SU-DHL-6 (cell line): ENCODE data around the gene SPHK1.
A peak's percentile ranks its signal among the peaks of the same experiment; 100 is the strongest.

Experiments used
- H2AFZ ChIP-seq: fragments of 200-600 bp; sonication (generic); 2 replicates; pipeline ENCODE4 v1.6.1; 2014; ENCODE audit warnings: low read depth, mild to moderate bottlenecking, moderate library complexity, mixed read lengths, antibody characterized with exemption, low read length; ENCODE audit not compliant: severe bottlenecking
- H3F3A ChIP-seq: fragments of 200-600 bp; shearing (Covaris generic); 2 replicates; pipeline ENCODE4 v1.6.0; 2016; ENCODE audit warnings: antibody characterized with exemption, mild to moderate bottlenecking; ENCODE audit not compliant: insufficient read depth
- H3K27ac ChIP-seq: fragments of 200-600 bp; sonication (generic); 2 replicates; pipeline ENCODE4 v1.5.1; 2016; ENCODE audit warnings: low read depth, mild to moderate bottlenecking, low read length, moderate library complexity, mixed read lengths
- H3K27me3 ChIP-seq: fragments of 200-600 bp; sonication (generic), shearing (Covaris generic); 2 replicates; pipeline ENCODE4 v1.6.0; 2014; ENCODE audit warnings: mild to moderate bottlenecking, low read length
- H3K36me3 ChIP-seq: fragments of 200-600 bp; sonication (generic); 2 replicates; pipeline ENCODE4 v1.6.1; 2014; ENCODE audit warnings: mild to moderate bottlenecking, low read length, mixed read lengths
- H3K4me2 ChIP-seq: fragments of 300-600, 200-600 bp; shearing (Covaris generic), sonication (generic); 2 replicates; pipeline ENCODE4 v1.6.0; 2014; ENCODE audit warnings: low read length, low read depth, mild to moderate bottlenecking; ENCODE audit not compliant: poor library complexity, severe bottlenecking
- H3K4me3 ChIP-seq: fragments of 200-600 bp; sonication (generic); 2 replicates; pipeline ENCODE4 v1.5.1; 2014; ENCODE audit warnings: antibody characterized with exemption, low read length, mild to moderate bottlenecking, mixed read lengths; ENCODE audit not compliant: insufficient read depth, poor library complexity, severe bottlenecking
- H3K79me2 ChIP-seq: fragments of 200-600 bp; sonication (generic); 2 replicates; pipeline ENCODE4 v1.6.1; 2014; ENCODE audit warnings: mild to moderate bottlenecking, low read length, moderate library complexity; ENCODE audit not compliant: insufficient read depth
- H3K9ac ChIP-seq: fragments of 200-600 bp; sonication (generic); 2 replicates; pipeline ENCODE4 v1.7.0; 2014; ENCODE audit warnings: mild to moderate bottlenecking, low read length
- H3K9me2 ChIP-seq: fragments of 200-600 bp; sonication (generic); replicated peaks from 2 replicates; pipeline ENCODE4 v1.6.1; 2014; ENCODE audit warnings: low read length; ENCODE audit not compliant: insufficient read depth
- H3K9me3 ChIP-seq: fragments of 200-600 bp; sonication (generic); 2 replicates; pipeline ENCODE4 v1.6.1; 2014; ENCODE audit warnings: low read length, mixed read lengths; ENCODE audit not compliant: insufficient read depth
- H4K20me1 ChIP-seq: fragments of 200-600 bp; sonication (generic); 2 replicates; pipeline ENCODE4 v1.6.1; 2014; ENCODE audit warnings: low read depth, mild to moderate bottlenecking, antibody characterized with exemption, low read length, moderate library complexity, mixed read lengths
- EZH2phosphoT487 ChIP-seq: fragments of 200-600 bp; sonication (generic), shearing (Covaris generic); conservative IDR thresholded peaks from 2 replicates; pipeline ENCODE4 v1.6.1; 2018; ENCODE audit warnings: mild to moderate bottlenecking, antibody characterized with exemption, low read length, moderate library complexity, mixed read lengths
- TF ChIP-seq, protein P1 (sequence below): fragments of 200-600 bp; sonication (generic); IDR thresholded peaks from one replicate; pipeline ENCODE4 v1.5.1; 2017; ENCODE audit warnings: antibody characterized with exemption, mild to moderate bottlenecking, low read length, moderate library complexity; ENCODE audit not compliant: insufficient read depth, poor library complexity, severe bottlenecking

Gene SPHK1, protein sequence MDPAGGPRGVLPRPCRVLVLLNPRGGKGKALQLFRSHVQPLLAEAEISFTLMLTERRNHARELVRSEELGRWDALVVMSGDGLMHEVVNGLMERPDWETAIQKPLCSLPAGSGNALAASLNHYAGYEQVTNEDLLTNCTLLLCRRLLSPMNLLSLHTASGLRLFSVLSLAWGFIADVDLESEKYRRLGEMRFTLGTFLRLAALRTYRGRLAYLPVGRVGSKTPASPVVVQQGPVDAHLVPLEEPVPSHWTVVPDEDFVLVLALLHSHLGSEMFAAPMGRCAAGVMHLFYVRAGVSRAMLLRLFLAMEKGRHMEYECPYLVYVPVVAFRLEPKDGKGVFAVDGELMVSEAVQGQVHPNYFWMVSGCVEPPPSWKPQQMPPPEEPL

GRCh38 chr17:76384222-76384986 lies at the start of gene SPHK1:
Gene SPHK1, plus strand, starts transcription at chr17:76384609. Its CDS starts 1,036 bp downstream, at chr17:76385645.
- H2AFZ ChIP-seq: peak within 1 kb of the TSS; percentile 54
- peak within 1 kb of the TSS; percentile 56 for H3K4me3 ChIP-seq
- peak within 1 kb of the TSS; percentile 72 for H3K9ac ChIP-seq
- TF ChIP-seq, protein P1, sequence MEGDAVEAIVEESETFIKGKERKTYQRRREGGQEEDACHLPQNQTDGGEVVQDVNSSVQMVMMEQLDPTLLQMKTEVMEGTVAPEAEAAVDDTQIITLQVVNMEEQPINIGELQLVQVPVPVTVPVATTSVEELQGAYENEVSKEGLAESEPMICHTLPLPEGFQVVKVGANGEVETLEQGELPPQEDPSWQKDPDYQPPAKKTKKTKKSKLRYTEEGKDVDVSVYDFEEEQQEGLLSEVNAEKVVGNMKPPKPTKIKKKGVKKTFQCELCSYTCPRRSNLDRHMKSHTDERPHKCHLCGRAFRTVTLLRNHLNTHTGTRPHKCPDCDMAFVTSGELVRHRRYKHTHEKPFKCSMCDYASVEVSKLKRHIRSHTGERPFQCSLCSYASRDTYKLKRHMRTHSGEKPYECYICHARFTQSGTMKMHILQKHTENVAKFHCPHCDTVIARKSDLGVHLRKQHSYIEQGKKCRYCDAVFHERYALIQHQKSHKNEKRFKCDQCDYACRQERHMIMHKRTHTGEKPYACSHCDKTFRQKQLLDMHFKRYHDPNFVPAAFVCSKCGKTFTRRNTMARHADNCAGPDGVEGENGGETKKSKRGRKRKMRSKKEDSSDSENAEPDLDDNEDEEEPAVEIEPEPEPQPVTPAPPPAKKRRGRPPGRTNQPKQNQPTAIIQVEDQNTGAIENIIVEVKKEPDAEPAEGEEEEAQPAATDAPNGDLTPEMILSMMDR: no peak
- no peak for TF ChIP-seq EZH2phosphoT487
- H3K36me3 ChIP-seq: no peaks in the 10 kb centered on the region
- H3K4me2 ChIP-seq: peak within 1 kb of the TSS; percentile 67
- no peaks in the 10 kb centered on the region for H4K20me1 ChIP-seq
- H3K9me3 ChIP-seq: no peaks in the 10 kb centered on the region
- no peaks in the 10 kb centered on the region for H3K79me2 ChIP-seq
- H3K27ac ChIP-seq: peak within 1 kb of the TSS; percentile 45
- H3K27me3 ChIP-seq: no peaks in the 10 kb centered on the region
- H3K9me2 ChIP-seq: no peaks in the 10 kb centered on the region
- H3F3A ChIP-seq: no peaks in the 10 kb centered on the region

DNA sequence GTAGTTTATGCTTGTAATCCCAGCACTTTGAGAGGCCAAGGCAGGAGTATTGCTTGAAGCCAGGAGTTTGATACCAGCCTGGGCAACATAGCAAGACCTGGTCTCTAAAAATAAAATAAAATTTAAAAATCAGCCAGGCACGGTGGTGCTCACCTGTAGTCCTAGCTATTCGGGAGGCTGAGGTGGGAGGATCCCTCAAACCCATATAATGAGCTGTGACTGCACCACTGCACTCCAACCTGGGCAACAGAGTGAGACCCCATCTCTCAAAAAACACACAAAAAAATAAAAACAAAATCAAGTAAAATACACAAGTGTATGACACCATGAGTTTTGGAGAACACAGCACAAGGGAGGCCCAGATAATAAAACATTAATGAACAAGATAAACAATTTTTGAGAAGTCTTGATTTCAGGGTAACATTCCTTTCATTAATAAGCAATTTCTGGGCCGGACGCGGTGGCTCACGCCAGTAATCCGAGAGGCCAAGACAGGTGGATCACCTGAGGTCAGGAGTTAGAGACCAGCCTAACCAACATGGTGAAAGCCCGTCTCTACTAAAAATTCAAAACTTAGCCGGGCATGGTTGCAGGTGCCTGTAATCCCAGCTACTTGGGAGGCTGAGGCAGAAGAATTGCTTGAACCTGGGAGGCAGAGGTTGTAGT lies 48.6 kb upstream of the SPHK1 start:
- Histone ChIP-seq H3F3A (no peaks in the 10 kb centered on the region), H3K9ac (no peak overlapping the region), H3K27me3 (no peaks in the 10 kb centered on the region), H3K79me2 (0 out of 2 replicates have a peak, but pooled peaks cover 3% of the 10 kb centered on the region), H3K27ac (no peak overlapping the region), H4K20me1 (no peaks in the 10 kb centered on the region), H3K36me3 (peaks cover 3% of the 10 kb centered on the region; the same call in 1 of the 2 replicates), H3K4me3 (no peak overlapping the region), H3K9me2 (no peaks in the 10 kb centered on the region), H3K9me3 (no peaks in the 10 kb centered on the region), H2AFZ (no peak overlapping the region), H3K4me2 (no peak overlapping the region)
- TF ChIP-seq, protein P1: no peak
- TF ChIP-seq EZH2phosphoT487: no peak

GRCh38 chr17:76336756-76337412 lies 47.5 kb upstream of the SPHK1 start:
- TF ChIP-seq EZH2phosphoT487: no peak
- TF ChIP-seq, protein P1: no peak
- H3K79me2 ChIP-seq: 0 out of 2 replicates have a peak, but pooled peaks cover 3% of the 10 kb centered on the region
- H3K4me3 ChIP-seq: no peak overlapping the region
- no peak overlapping the region for H3K9ac ChIP-seq
- no peaks in the 10 kb centered on the region for H3K9me3 ChIP-seq
- H3K27ac ChIP-seq: no peak overlapping the region
- no peaks in the 10 kb centered on the region for H3K27me3 ChIP-seq
- no peaks in the 10 kb centered on the region for H3K9me2 ChIP-seq
- no peak overlapping the region for H2AFZ ChIP-seq
- no peak overlapping the region for H3K4me2 ChIP-seq
- no peaks in the 10 kb centered on the region for H4K20me1 ChIP-seq
- H3F3A ChIP-seq: no peaks in the 10 kb centered on the region
- no peaks in the 10 kb centered on the region for H3K36me3 ChIP-seq
